Epithelial cell of proximal tubule (primary cell): ENCODE measurements around the gene PSMG4. TPM values are rescaled to one million over a fixed set of nuclear protein-coding genes. Genes with fewer than 3 reads are reported as not detected.

Source experiments
- DNase-seq: peaks from one replicate; pipeline ENCODE4 v3.0.0-alpha.2; 2011; ENCODE audit warnings: low read depth
- H3K4me3 ChIP-seq: 2 replicates; pipeline ENCODE4 v1.5.1; 2011; ENCODE audit warnings: low read depth, mild to moderate bottlenecking, low read length
- total RNA-seq: library from RNA; depleted of rRNA; stranded (reverse); fragments of >200 nt; gene quantifications from 2 replicates; pipeline ENCODE4 v1.2.3, GENCODE V29; 2015
- TF ChIP-seq, protein P1 (sequence below): conservative IDR thresholded peaks from 2 replicates; pipeline ENCODE4 v1.5.1; 2012; ENCODE audit warnings: low read depth, mild to moderate bottlenecking, low read length

The PSMG4 gene
- total RNA-seq, 1 donor from 2014 or later, result 24.6 TPM

DNA sequence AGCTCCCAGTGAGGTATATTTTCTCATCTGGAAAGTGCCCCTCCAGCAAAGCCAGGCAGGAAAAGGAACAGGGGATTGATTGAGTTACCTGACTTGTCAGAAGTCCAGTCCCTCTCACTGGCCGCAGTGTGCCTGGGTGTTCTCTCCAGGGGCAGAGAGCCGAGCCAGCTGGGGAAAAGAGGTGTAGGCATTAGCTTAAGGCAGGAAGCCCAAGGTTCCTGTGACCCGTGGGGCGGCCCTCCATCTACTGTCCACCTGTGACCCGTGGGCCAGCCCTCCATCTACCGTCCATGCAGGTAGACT is 2.7 kb downstream of the PSMG4 start:
- TF ChIP-seq, protein P1, sequence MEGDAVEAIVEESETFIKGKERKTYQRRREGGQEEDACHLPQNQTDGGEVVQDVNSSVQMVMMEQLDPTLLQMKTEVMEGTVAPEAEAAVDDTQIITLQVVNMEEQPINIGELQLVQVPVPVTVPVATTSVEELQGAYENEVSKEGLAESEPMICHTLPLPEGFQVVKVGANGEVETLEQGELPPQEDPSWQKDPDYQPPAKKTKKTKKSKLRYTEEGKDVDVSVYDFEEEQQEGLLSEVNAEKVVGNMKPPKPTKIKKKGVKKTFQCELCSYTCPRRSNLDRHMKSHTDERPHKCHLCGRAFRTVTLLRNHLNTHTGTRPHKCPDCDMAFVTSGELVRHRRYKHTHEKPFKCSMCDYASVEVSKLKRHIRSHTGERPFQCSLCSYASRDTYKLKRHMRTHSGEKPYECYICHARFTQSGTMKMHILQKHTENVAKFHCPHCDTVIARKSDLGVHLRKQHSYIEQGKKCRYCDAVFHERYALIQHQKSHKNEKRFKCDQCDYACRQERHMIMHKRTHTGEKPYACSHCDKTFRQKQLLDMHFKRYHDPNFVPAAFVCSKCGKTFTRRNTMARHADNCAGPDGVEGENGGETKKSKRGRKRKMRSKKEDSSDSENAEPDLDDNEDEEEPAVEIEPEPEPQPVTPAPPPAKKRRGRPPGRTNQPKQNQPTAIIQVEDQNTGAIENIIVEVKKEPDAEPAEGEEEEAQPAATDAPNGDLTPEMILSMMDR, result no peak

DNA sequence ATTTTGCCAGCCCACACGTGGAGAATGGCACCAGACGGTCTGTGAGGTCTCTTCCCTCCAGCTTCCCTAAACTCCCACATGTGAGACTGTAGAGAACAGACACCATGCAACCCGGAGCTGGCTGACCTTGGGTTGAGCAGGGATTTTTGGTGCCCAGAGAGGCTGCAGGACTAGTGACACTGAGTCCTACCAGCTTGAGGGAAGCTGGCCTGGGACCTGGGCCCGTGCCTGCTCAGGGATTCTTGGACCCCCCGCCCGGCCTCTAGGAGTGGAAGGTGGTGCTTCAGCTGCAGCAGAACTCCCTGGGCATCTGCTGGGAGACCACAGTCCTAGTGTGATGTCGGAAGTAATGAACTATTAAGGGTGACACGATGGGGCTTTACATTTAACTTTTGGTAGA is 3.2 kb downstream of the PSMG4 start:
- TF ChIP-seq, protein P1, result no peak
- DNase-seq, result no peak
- no peak overlapping the region for H3K4me3 ChIP-seq

More for the DNA sequence above, 2.7 kb downstream of the PSMG4 start:
- DNase-seq, result no peak
- H3K4me3 ChIP-seq, result no peak overlapping the region

DNA sequence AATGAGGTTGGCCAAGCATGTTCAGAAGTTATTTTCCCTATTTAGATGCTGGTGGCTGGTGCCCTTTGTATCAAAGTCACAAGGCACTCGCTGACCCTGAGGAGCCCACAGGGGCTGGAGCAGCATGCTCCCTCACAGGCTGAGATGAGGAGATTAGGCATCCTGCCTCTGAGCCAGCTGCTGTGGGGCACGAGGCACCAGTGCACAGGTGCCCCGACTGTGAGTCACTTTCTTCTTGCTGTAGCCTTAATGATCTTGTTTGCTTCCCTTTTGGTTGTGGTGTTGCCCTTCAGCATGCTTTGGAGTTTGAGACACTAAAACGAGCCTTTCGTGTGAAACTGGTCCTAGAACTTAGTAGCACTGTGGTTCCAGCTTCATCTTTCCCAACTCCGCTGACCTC is 4.3 kb downstream of the PSMG4 start:
- TF ChIP-seq, protein P1, result no peak
- DNase-seq, result no peak

DNA sequence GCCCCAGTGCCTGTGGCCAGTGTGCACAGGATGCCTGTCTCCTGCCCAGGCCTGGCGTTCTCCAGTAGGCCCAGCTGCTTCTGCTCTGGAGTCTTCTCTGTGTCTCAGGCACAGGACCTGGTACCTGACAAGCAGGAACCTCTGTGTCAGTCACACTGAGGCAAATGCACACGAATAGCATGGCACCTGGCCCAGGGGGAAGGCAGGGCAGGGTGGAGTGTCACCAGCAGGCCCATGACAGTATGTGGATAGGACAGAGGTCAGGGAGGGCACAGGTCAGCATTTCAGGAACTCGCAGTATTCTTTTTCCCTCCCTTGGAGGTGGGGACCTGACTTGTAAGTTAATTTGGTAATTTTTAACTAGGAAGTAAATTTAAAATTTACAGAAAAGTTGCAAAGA is 5.6 kb downstream of the PSMG4 start:
- TF ChIP-seq, protein P1, result no peak
- DNase-seq, result no peak
- no peak overlapping the region for H3K4me3 ChIP-seq

More for the DNA sequence above, 4.3 kb downstream of the PSMG4 start:
- H3K4me3 ChIP-seq, result no peak overlapping the region

DNA sequence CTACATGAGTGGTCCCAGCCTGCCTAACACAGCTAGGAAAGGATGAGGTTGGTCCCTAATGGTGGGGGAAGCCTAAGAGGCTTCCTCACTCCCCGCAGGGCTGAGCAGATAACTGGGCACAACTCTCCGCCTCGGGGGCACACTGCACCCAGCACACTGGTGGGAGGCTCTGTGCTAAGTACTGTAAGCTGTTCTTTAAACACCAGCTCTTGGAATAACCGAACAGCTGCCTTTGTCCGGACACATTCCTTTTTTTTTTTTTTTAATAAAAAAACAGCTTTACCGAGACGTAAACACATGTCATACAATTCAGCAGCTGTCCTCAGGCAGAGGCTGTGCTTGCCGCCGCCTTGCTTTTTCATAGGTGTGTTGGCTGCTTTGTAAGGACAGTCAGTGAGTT is 6.9 kb downstream of the PSMG4 start:
- no peak for DNase-seq
- no peak overlapping the region for H3K4me3 ChIP-seq
- TF ChIP-seq, protein P1, result no peak

DNA sequence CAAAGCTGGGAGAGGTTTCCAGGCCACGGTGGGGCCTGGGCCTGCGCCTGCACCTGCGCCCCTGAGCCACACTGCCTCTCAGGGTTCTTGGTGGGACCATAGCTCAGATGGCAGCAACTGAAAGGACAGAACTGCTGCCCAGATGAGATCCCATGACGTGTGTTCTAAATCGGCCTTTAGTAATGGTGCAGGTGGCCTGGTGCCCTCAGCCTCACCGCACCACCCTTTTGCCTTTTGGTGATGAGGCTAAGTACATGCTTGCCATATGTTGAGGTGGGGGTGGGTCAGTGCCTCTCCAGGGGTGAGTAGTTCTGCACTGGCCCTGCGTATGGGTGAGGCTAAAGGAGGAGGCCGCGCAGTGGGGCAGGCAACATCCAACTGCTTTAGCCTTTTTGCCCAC is 7.4 kb downstream of the PSMG4 start:
- H3K4me3 ChIP-seq, result no peak overlapping the region
- no peak for DNase-seq
- TF ChIP-seq, protein P1, result no peak

DNA sequence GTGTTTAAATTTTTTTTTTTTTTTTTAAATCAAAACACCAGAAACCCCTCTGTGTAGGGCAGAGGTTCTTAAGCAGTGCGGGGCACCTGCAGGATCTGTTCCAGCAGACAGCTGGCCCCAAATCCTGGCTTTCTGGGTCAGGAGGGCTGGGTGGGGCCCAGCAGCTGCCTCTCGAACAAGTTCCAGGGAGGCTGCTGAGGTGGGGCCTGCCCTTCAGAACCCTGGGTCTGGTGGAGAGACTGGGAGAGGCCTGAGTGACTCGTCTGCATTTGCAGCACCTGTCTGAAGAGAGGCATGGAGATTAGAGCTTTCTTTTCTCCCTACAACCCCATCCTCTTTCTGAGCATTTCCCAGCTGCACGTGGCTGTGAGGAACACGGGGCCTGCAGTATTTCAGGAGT is 8.4 kb downstream of the PSMG4 start:
- no peak overlapping the region for H3K4me3 ChIP-seq
- TF ChIP-seq, protein P1, result no peak
- DNase-seq, result no peak
